T-helper 2 cell (primary cell): Measurements from ENCODE around the gene VIT.

Experiments used
- DNase-seq, 5 experiments: peaks; one replicate each; pipeline versions ENCODE4 v3.0.0 to v3.0.0-alpha.2; 2012 to 2022

Gene VIT

DNA sequence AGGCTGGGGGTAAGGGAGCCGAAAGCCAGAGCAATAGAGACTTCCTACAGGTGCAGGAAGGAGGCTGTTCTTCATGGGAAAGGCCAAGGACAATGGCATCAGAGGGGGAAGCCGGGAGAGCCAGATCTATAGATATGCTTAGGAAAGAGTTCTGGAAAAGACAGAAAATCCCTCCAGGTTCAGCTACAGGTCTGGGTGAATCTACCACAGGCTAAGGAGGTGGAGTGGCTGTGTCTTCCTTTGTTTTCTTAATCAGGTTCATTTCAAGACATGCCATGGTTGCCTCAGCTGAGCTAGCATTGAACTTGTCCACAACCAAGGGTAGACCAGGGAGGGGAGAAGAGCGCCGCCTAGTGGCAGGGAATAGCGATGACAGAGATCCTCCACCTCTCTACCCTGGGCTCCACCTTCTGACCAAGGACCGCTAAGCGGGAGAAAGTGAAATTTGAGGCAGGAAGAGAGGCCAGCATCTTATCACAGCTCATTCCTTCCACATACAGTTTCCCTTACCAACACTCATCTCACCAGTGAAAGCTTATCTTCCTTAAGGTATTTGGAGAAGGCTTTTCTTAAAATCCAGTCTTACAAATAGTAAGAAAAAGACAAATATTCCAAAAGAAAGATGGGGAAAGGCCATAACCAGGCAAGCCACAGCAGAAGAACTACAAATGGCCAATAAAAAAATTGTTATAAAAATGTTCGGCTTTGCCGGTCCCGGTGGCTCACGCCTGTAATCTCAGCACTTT, 74.2 kb downstream of the VIT start:
- peak in 4 of 5 experiments; percentile 3 to 46 (median 5) for DNase-seq

DNA sequence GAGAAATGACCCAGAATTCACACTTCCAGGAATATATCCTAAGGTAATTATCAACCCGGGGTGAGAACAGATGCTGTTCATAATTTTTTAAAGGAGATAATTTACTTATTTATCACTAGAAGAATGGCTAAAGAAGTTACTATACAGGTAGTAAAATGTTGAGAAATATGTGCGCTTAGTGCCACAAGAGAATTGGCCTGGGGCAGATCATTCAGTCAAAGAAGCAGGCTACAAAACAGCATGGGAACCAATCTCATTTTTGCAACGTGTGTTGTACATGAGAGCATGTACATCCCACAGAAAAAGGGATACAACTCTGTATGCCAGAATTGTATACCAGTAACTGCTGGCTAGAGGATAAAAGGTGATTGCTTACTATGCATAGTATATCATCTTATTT, 75.2 kb downstream of the VIT start:
- no peak for DNase-seq

DNA sequence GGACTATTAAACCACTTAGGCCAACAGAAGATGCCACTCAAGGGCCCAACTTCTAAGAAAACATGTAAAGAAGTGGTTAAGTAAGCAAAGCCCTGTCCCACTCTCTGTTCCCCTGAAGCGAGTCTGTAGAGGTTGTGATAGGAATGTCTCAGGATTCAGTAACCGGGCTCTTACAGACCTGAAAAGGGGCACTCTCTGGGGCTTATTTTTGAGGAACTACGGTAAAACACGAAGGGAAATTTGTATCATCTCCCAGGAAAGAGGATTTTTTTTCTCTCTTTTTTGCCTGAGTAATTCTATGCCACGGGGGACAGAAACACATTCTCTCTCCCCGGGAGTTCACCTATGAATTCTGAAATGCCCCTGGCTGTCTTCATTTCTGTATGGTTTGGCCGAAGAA, 77.4 kb downstream of the VIT start:
- DNase-seq, result no peak

DNA sequence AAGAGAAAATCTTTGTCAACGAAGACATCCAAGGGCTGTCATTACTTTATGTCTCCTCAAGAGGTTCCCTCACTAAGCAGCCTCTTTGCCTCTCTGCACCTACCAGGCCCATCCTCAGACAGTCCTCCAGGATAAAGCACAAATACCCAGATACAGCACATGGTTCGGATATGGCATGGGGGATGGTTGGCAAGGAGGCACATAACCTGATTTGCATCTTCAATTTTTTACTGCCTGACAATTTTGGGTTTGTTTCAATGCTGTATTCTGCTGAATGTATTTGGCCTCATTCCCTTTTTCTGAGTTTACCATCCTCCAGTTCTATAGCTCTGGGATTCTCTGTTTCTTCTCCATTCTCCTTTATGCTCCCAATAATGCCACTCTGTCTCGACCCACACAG, 78.8 kb downstream of the VIT start:
- DNase-seq, result no peak

DNA sequence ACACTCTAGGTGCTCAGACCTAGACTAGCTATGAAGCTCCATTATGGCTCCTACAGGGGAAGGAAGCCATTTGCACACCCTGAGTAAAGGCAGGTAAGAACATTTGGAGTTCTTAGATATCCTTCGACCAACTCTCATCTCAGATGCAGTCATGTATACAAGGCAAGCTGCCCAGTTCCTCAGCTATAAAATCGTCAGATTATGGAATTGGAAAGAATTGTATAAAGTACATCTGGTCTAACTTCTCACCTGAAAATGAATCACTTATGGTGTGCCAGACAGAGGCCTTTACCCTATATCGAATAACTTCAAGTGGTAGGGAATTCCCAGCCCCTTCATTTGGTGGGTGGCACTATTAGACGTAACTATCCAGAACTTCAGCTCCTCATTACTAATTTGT, 79.3 kb downstream of the VIT start:
- DNase-seq, result no peak

DNA sequence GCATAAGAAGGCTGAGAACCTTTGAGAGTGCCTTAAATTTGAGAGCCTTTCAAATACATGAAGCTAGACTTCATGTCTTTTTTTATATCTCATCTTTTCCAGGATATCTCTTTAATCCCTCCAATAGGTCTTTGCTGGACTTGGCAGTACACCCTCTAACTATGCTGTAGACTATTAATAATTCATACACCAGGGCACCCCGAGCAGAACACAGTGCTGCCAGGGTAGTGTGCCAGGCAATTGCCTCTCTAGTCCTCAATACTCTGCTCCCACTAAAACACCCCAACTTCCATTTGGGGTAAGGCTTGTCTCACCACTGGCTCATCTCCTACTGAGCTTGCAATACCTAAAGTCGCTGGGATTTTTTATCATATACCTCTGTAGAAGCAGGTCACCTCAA, 80.8 kb downstream of the VIT start:
- no peak for DNase-seq

DNA sequence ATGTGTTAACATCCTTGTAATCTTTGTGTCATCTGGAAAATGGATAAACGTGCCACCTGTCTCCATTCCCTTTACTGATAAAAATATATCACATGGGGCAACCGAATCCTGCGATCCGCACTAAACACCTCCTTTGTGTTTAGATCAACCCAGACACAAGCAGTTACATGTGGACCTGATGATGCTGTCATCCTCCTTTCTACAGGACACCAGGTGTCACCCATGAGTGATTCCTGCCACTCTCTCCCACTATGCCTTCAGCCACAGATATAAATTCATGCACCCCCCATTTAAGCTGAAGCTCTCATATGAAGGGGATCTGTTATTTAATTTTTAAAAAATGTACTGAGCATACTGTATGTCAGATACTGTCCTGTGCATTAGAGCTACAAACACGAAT, 81.3 kb downstream of the VIT start:
- no peak for DNase-seq

DNA sequence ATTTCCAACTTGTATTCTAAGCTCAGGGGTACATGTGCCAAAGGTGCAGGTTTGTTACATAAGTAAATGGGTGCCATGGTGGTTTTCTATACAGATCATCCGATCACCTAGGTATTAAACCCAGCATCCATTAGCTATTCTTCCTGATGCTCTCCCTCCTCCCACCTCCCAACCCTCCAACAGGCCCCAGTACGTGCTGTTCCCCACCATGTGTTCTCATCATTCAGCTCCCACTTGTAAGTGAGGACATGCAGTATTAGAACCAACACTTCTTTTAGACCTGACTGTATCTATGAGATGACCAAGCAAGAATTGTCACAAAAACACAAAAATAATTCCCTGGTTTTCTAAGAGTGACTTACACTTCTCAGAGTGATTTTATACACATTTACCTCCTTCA, 83.0 kb downstream of the VIT start:
- no peak for DNase-seq

DNA sequence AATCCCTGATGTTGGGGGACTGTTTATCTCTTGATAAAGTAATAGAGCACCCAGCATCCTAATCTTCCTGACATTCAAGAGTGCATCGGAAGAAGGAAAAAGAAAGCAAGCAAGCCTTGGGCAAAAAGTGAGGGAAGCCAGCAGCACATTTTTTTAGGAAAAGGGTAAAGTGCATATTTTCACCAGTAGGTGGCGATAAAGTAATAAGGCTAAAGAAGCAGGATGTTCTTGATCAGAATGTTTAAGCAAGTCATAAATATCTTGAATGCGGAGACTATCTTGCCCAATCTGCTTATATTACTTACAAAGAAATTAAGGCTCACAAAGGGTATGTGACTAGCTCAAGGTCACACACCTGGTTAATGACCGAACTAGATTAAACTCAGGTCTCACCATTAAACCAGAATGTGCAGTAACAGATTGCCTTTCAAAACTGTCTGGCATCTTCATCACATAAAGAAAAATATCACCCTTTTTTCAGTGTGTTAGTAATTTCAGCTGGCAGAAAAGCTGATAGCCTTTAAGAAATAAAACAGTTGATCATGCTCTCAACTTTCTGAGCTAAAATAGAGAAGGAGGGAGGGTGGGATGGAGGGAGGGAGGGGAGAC, 83.8 kb downstream of the VIT start:
- peak in 2 of 5 experiments; percentile 18 to 52 for DNase-seq

DNA sequence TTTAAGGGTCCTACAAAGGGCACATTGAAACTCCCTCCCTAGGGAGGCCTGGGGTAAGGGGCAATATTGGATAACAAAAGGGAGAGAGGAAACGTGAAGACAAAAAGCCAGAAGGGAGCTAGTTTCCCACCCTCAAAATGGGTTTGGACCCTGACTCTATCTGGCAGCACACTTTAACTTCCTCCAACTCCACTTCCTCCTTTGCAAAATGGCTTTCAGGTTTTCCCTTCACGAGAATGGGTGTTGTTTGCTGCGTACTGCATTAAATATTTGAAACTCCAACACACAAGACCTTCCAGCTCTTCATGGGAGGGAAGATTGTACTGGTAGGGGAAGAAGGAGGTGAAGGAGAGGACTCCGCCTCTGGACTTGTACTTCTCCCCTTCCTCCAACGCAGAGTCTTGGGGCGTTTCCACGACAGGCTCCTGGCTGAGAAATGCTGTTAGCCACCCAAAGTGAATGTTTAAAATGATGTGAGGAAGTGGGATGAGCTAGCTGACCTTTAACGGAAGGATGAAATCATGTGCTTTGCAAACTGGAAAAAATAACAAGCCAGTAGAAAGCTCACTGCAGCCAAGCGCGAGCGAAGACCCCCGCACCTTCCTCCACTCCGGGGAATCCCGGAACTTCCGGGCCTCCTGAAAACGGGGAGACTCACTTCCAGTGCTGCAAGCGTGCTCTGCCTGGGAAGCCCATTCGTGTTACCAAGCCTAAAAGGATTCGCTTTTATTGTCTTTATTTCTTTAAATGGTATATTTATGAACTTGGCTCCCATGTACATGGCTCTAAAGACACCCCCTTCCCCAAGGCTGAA, 85.6 kb downstream of the VIT start:
- no peak for DNase-seq

DNA sequence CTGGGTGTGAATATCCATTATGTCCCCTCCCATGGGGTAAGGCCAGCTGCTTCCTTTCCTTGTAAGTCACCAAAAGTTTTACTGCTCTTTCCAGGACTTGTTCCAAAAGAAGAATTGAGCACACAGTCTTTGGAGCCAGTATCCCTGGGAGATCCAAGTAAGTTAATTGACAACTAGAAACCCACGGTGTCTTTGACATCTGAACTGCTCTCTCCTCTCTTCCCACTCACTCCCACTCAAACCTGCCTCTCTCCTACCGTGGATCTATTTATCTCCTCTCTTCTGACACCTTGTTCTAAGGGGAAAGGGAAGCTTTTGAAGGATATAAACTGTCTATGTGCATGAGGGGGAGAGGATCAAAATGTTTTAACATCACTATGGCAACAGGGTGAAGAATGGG, 86.7 kb downstream of the VIT start:
- no peak for DNase-seq

DNA sequence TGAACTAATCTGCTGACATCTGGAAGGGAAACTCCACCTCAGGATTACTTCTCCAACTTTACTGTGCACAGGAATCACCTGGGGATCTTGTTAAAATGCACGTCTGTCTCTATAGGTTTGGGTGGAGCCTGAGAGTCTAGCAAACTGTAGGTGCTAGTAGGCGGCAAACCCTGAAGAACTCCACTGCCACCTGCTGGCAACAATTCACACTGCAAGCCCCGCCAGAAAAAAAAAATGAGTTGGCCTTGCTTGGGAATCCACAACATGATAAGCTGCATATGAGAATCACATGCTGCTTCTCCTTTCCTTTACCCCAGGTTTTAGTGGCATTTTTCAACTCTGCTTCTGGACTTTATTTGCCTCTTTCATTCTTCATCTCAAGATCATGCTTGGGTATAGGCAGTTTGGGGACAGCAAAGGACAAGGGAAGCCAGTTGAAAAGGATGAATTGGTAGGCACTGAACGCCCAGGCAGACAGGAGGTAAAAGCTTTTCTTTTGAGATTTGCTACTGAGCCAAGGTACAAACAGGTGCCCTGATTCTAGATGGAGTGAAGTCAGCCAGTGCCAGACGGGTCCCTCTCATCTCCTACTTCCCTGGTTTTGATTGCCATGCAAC, 88.8 kb downstream of the VIT start:
- DNase-seq, result peak in 4 of 5 experiments; percentile 29 to 63 (median 40)

DNA sequence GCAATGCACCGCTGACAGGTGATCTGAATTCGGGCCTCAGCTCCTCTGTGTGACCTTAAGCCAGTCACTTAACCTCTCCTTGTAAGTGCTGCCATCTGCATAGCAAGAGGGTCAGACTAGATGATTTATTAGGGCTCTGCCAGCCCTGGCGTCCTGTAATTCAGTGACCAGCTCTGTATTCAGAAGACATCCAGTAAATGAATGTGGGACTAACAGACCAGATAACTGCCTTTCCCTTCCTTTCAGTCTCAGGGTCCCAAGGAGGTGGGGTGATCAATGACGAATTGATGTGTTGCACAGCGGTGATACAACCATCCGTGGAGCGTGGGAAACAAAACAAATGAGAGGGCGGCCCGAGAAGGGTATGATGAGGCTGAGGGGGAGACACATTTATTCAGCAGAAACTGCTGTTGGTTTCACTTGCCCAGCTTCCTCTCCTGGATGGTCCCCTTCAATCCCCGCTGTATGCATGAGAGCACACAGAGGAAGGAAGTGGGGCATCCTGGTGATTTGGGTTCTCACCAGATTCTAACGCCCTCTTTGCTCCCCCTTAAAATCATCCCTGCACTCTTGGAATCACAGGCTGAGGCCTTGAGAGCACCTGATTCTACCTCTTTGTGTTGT, 92.8 kb downstream of the VIT start:
- no peak for DNase-seq

DNA sequence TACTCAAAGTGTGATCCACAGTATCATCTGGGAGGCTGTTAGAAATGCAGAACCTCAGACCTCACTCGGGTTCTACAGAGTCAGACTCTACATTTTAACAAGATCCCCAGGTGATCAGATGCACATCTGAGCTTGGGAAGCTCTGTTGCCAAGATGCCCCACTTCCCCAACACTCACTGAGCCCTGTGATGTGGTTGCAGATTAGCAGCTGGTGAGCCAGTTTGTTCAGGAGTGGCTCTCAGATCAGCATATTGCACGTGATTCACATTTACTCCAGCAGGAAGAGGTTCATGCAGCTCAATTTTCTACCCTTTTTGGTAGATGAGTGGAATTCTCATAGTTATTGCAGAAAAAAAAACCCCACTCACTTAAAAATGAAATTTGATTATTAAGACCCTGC, 96.4 kb downstream of the VIT start:
- no peak for DNase-seq

DNA sequence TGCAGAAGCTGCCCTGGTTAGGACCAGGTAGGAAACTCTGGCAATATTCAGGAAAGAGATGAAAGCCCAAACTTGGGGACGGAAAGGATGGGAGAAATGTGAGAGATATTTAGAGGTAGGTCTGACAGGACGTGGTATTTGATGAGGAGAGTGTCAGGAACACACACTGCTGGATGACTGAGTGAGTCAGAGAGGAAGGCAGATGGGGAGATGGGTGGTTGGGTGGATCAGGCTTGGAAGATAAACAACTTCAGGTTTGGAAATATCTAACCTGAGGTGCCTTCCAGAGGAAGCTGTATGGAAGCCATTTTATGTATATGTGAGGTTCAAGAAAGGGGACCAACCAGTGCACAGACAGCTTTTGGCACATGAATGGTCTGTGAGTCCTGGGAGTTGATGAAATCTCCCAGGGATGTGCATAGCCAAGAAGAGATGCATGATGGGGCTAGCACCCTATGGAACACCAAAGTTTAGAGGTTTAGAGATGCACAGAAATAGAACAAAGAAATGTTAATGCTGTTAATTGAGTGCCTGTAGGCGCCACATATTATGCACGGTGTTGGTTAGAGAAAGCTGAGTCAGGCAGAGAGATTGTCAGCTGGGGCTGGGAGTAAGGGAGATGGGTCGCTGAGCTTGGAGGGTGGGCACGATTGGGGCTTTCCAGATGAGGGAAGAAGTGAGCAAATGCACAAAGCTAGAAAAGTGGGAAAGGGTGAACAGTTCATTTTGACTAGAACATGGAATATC, 101.0 kb downstream of the VIT start:
- no peak for DNase-seq

DNA sequence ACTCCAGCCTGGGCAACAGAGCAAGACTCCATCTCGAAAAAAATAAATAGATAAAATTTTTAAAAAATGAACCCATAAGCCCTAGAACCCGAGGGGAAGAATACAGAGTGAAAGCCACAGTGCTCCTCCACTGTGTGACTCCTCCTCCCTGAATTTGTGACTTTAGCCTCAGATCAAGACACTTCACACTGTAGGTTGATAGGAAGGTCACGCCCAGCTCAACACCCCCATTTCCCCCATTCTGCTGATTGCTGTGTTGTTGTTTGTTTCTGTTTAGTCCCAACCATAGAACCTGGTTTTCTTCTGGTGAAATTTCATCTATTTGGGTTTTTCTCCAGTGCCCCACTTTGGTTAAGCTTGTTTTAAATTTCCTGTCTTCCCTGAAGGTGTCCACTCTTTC, 102.2 kb downstream of the VIT start:
- DNase-seq, result peak in 1 of 5 experiments; percentile 18

DNA sequence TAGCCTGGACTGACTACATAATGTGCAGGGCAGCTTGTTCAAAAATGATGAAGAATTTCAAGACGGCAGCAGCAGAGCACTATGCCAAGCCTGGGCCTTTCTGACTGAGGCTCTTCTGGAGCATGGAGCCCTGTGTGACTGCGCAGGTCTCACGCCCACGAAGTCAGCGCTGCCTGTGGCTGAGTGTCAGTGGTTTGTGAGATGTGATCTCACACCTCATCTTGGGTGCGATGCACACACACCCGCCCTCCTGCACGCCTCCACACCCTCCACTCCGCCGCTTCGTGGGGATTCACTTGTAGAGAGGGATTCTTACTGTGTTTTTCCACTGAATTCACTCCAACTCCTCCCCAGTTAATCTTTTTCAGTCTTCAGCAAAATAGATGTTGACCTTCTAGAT, 103.9 kb downstream of the VIT start:
- DNase-seq, result peak in 3 of 5 experiments; percentile 31 to 75 (median 54)

DNA sequence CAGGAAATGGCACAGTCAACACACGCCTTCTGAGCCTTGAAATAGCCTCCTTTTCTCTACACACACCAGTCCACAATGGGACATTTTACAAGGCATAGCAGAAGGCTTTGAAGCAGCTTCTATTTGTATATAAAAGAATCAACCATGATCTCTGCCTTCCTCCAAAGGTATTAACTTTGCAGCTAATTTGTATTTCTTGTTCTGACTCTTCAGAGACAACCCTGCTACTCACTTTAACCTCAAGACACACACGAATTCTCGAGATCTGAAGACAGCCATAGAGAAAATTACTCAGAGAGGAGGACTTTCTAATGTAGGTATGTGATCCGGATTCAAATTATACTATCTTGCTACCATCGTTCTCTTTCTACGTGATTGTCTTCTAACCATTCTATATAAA, 104.6 kb downstream of the VIT start:
- DNase-seq, result peak in 1 of 5 experiments; percentile 52

DNA sequence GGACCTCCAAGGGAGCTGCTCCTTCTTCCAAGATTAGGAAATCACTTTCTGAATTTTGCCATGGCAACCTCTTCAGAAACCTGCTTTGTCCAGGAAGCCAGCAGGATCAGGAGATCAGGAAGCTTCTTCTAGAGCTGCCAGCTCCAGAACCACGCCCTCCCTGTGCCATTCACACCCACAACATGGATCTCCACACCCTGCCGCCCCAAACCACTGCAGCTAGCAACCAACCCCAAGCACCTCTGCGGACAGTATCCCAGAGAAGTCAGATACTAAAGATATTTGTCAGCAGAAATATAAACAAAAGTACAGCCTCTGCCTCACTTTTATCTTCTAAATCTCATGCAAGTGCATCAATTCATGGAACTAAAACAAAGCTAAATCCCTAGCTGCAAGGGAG, 106.4 kb downstream of the VIT start:
- no peak for DNase-seq

DNA sequence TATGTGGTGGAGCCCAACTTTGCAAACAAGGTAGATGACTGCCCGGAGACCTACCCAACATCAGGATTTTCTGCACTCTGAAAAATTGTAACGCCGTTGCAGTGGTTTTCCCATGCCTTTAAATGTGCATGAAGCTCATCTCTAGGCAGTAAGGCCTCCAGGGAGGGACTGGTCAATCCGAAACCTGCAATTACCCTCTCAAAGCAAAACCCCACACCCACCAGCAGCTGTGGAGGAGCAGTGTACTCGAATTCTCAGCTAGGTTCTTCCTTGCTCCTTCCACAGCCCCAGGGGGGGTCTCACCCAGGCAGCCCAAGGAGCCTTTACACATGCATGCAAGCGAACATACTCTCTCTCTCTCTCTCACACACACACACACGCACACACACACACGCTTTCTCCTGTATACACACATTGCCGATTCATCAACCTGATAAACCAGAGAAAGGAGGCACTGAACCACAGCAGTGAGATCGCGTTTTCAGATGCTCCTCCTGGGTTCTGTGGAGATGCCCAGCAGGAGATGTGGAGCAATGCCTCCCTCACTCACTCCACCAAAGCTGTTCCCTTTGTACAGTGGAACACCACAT, 109.2 kb downstream of the VIT start:
- DNase-seq, result peak in 1 of 5 experiments; percentile 35

DNA sequence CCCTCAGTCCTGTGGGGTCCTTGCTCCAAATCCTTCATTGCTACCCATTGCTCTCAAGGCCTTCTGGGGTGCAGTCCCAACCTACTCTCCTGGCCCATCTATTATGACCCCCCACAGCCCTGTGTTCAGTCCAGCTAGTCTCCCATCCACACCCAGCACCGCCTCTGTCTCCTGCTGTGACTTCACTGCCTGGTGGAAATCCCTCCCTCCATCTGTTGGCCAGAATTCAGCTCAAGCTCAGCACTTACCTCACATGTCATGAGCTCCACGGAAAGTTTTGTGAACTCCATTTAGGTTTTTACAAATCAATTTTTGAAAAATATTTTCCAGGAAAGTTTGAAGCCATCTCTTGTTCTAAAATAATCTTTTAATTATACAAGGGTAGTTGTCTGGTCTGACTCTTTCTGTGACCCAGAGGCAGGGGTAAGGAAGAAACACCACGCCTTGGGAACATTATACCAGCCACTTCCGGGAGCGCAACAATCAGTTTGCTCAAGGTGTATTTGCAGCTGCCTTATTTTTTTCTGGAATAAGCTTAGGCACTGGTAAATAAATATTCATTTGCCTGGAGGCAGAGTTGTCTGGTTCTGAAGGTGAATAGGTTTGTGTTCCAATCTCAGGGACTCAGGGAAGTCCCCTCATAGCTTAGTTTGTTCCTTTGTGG, 110.8 kb downstream of the VIT start:
- DNase-seq, result no peak
